Renal cortical epithelial cell (primary cell): Measurements from ENCODE around the gene ANGPT4. TPM values are rescaled to one million over a fixed set of nuclear protein-coding genes. Genes with fewer than 3 reads are reported as not detected.
A peak's percentile ranks its signal among the peaks of the same experiment; 100 is the strongest.

Experiments
- DNase-seq: peaks from one replicate; pipeline ENCODE4 v3.0.0-alpha.2; 2011; ENCODE audit warnings: low read depth
- total RNA-seq: library from RNA; depleted of rRNA; stranded (reverse); fragments of >200 nt; gene quantifications from 2 replicates; pipeline ENCODE4 v1.2.3, GENCODE V29; 2014

Gene ANGPT4, protein sequence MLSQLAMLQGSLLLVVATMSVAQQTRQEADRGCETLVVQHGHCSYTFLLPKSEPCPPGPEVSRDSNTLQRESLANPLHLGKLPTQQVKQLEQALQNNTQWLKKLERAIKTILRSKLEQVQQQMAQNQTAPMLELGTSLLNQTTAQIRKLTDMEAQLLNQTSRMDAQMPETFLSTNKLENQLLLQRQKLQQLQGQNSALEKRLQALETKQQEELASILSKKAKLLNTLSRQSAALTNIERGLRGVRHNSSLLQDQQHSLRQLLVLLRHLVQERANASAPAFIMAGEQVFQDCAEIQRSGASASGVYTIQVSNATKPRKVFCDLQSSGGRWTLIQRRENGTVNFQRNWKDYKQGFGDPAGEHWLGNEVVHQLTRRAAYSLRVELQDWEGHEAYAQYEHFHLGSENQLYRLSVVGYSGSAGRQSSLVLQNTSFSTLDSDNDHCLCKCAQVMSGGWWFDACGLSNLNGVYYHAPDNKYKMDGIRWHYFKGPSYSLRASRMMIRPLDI
- total RNA-seq: not detected in 2 replicates

DNA sequence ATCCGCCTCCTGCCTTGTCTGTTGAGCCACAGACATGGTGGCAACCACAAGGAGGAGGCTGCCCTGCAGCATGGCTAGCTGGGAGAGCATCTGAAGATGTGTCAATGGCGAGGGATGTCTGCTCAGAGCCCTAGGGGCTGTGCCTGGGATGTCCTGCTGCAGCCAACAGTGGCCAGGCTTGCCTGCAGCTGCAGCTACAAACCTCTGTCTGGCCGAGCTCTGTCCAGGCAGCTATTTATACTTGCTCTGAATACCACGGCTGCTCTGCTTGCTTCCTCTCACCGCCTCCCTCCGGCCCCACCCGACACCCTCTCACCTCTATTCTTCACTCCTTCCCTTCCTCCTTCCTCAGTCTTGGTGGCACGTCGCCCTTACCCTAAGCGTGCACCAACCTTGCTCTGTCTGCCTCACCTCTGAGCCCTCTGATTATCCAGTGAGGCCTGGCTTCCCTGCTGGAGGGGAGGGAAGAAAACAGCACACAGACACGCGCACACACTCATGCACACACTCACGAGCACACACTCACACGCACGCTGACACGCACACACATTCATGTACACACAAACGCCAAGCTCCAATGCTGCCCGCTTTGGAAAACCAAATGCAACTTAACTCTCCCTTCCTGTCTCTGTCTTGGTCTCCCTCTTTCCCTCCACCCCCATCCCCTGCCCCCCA is at the start of gene ANGPT4:
Gene ANGPT4, minus strand, starts transcription at position 210 of the 675 bp plus-strand sequence. Its CDS starts 120 bp downstream, at position 90.
- DNase-seq: no peak

DNA sequence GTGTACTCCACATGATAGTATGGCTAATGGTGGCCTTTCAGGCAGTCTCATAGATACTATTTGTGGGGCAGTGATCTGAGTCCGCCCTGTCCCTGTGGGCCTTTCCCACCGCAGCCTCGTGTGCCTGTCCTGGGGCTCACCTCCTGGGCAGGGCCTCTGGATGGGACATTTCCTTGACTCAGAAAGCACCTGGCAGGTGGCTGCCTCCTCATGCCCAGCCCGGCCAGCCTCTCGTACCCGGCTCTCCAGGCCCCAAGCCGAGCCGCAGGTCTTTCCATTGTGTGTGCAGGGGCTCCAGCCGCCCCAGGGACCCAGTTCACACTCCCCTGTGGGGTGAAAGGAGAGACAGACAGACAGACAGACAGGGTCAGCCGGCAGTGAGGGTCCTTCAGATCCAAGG is 47.7 kb upstream of the ANGPT4 start:
- DNase-seq: no peak

DNA sequence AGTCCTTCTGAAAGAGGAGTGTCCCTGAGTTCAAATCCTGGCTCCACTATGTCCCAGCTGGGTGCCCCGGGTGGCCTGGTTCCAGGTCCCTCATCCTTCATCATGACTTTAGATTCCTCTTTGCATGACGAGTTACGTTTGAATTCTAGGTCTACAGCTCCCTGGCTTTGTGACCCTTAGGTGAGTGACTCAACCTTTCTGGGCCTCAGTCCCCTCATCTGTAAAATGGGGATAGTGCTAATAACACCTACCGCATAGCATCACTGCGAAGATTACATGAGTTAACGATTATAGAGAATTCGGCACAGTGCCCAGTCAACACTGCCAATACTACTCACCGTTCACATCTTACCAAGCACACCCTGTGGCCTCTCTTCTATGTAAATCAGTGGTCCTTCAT is 46.5 kb upstream of the ANGPT4 start:
- DNase-seq: no peak

DNA sequence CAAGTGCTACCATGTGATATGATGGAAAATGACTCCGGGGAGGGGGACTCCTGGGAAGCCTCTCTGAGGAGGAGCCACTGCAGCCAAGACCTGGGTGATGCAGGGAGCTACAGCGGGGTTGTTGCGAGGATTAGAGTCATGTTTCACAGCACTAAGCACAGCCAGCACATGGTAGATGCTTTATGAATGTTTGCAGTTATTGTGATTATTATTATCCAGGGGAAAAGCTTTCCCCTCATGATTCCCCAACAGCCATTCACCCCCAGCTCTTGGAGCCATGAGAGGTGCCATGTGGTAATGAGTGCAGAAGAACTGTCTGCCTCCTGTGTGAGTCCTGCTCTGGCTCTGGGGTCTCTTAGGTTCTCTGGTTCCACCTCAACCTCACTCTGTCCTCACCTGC is 46.1 kb upstream of the ANGPT4 start:
- DNase-seq: no peak

DNA sequence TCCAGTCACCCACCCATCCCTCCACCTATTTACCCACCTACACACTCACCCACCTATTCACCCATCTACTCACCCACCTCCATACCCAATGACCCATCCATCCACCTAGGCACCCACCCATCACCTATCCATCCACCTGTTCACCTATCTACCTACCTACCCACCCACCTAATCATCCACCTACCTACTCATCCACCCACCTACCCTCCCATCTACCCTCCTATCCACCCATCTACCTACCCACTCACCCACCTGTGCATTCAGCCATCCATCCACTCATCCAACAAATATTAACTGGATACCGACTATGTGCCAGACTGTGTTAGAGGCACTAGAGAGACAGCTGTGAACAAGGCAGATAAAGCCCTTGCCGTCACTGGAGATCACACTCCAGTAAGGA is 45.6 kb upstream of the ANGPT4 start:
- no peak for DNase-seq

DNA sequence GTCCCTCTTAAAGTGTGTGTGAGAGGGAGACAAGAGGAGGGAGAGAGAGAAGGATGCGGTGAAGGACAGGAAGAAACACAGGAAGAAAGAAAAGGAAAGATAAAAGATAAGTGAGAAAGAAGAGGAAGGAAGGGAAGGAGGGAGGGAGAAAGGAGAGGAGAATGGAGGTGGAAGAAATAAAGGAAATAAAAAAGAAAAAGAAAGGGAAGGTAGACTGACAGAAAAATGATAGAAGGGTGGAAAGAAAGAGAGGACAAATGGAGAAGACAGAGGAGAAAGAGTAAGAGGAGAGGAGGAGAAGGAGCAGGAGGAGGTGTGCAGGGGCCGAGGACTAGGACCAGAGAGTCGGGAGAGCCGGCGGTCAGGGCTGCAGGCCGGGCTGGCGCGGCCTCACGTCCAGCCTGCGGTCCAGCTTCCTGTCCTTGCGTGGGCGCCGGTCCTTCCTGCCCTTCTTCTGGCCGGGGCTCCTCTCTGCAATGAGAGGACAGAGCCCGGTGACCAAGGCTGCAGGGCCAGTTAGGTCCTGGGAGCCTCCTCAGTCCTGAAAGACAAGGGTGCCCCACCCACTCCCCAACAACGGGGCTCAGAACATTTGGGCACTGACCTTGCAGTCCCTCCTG is 44.0 kb upstream of the ANGPT4 start:
- no peak for DNase-seq

DNA sequence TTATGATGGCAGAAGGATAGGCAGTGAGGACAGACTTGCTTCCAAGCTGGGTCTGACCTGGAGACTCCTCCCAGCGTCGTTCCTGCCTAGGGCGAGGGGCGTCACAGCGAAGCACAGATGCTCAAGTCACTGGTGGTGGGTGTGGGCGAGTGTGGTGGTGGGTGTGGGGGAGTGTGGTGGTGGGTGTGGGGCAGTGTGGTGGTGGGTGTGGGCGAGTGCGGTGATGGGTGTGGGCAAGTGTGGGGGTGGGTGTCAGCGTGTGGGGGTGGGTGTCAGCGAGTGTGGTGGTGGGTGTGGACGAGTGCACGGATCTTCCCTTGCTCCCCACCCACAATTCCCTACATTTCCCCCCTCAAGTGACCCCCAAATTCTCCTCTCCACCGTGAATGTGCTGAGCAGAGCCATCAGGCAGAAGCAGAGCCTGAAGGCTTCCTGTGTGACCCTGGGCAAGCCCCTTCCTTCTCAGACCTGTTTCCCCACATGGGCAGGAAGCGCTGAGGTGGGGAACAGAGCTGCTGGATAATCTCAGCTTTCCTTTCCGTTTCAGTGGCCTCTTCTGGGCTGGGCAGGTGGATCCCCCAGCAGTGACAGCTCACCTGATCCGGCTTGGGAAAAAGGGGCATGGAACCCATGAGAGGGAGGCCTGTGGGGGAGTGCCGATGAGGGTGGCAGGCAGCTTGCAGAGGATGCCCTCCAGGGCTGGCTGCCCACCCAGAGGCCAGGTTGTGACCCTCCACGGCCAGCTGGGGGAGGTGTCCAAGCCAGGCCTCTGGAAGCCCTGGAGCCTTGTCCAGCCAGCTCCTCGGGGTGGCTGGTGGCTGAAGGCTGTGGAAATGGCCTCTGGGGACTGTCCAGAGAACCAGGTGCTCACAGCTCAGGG is 43.0 kb upstream of the ANGPT4 start:
- no peak for DNase-seq

DNA sequence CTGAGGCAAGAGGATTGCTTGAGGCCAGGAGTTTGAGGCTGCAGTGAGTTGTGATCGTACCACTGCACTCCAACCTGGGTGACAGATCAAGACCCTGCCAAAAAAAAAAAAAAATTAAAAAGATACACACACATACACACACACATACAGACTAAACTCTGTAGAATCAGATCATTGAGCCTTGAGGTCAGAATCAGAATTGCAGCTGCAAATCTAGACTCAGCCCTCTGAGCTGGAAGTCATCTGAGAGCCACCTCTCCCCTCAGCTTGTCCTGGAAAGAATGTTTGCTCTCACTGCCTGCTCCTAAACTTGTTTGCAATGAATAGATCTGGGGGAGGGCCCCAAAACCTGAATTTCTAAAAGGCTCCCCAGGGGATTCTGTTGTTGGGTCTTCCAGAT is 41.4 kb upstream of the ANGPT4 start:
- no peak for DNase-seq

DNA sequence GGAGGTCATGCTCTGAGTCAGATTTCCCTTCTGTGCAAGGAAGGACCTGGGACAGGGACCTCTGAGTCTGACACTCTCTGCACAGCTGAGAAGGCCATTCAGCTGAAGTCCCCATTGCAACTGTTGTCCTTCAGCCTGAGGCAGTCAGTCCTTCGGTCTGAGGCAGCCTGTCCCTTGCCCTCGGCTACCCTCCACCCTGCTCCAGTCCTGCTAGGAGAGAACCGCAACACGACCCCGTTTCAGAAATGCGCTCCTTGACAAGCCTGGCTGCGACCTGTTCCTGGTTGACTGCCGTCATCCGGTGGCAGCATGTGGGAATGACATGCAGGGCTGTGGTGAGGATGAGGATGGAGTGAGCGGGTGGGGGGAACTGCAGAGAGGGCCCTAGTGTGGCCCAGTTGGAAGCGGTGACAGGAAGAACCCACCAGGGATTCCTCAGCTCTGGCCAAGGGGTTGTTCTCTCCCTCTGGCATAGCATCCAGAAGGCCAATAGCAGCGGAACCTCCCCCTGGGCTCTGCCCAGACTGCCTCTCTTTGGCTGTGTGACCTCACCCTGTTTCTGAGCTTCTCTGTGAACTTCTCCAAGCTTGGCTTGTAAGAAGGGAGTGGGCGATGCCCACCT is 40.3 kb upstream of the ANGPT4 start:
- peak; percentile 21 for DNase-seq

DNA sequence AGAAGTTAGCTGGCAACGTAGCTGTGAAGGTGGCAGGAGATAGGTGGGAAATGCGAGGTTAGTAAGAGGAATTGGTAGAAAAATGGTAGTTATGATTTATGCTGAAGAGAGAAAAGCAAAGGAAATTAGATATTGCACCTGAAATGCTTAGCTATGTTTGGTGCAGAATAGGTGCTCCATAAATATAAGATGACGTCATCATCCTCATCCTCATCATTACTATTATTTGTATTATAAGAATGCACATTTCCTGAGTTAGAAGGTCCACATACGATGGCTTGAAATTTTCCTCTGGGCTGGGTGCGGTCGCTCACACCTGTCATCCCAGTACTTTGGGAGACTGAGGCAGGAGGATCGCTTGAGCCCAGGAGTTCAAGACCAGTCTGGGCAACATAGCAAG is 39.5 kb upstream of the ANGPT4 start:
- no peak for DNase-seq

DNA sequence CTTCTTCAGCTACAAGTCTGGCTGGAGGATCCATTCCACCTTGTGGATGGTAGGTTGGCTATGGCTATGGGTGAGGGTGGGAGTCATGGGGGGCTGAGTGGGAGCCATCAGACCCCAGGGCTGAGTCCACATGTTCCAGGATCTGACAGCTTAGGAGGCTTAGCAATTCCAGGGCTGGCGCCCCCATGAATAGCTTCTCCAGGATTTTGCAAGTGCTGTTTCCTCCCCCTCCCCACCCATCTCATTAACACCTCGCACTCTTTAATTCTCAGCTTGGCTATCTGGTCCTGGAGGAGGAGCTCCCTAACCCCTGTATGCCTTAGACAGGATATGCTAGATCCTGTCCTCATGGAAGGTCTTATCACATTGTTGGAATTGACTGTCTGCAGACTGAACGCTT is 39.0 kb upstream of the ANGPT4 start:
- no peak for DNase-seq

DNA sequence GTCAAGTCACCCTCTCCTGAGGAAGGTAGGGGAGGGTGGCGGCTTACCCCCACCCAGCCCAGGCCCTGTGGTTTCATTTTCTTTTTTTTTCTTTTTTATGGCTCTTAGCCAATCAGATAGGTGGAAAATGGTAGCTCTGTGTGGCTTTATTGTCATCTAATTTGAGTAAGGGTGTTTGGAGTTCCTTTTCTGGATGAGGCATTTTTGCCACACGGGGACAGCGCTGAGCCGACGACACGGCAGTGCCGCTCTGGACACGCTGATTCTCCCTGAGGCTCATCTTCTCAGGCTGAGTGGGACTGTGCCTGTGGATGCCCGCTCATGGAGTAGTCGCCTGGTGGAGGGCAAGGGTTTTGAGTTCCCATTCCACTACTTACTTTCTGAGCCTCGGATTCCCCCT is 37.6 kb upstream of the ANGPT4 start:
- no peak for DNase-seq

DNA sequence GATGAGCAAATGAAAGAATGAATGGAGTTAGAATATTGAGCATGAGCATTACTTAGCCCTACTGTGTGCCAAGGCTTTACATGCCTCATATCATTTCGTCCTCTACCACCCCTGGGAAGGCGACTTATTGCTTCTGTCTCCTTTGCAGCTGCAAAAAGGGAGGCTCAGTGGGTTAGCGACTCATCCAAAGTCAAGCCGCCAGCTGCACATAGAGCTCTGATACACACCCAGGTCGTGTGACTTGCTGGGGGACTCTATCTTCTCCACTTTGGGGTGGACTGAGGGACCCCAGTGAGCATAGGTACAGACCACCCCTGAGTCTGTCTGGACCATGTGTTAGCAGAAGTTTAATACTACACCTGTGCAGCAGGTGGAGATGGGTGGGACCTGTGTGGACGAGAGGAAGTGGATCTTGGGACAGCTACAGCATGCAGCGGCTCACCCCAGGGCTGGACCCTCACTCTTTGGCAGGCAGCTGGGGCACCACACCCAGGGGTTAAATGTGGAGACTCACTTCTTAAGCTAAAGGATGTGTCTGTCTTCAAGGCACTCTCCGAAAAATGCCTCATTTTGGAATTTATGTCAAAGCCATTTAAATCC is 36.2 kb upstream of the ANGPT4 start:
- DNase-seq: no peak

DNA sequence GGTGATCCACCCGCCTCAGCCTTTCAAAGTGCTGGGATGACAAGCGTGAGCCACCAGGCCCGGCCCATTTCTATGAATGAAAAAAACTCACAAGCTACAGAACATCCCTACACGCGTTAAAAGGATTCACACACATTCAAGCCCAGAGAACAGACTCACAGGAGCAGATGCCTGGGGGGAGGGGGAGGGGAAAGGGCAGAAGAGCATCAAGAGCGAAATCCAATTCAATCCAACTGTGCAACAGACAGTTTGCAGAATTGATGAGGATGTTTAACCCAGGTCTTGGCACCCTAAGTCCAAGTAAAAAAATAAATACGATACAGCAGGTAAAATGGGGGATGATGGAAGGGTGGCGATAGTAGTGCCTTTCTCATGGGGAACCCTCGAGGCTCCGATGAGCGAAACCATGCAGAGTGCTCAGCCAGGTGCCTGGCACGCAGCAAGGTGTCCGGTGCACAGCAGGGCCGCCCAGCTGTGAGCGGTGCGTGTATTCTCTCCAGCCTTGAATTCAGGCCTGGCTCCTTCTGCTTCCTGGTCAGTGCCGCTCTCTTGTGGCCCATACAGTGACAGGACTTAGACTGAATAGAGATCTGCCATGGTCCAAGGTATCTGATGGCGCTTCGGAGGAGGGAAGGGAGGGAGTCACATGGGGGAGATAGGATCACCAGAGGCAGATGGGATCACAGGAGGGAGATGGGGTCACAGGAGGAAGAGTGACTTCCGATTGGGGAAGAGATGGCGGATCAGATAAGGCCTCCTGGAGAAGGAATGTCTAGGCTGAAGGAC is 35.4 kb upstream of the ANGPT4 start:
- no peak for DNase-seq

DNA sequence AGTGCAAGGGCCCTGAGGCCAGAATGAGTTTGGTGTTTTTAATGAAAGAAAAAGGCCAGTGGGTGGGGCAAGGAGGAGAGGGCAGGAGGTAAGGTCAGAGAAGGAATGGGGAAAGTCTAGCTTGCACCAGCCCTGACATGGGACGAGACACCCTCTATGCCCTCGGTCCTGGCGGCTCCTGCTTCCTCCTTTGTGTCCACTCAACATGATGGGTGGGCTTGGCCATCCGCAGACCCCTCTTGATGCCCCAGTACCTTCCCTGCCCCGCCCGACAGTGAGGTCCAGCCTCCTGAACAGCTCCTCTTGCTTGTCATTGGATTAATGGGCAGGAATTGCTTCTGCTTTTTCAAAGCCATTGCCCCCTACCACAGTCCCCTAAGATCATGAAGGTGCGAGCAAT is 33.6 kb upstream of the ANGPT4 start:
- DNase-seq: no peak

DNA sequence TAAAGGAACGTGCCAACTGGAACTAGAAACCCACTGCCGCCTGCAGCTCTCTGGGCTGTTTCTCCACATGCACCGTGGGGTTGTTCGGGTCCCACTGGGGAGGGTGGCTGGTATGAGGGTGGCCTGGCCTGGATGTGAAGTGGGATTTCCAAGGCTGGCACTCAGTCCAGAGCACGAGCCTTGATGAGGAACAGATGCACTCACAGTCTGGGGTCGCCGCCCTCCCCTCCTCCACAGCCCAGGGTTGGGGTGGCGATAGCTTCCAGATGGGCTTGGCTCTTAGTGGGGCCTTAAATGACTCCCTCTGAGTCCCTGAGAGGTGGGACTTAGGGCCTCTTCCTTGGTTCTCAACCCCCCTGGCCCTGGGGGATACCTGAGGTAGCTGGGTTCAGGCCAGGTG is 30.7 kb upstream of the ANGPT4 start:
- DNase-seq: no peak

DNA sequence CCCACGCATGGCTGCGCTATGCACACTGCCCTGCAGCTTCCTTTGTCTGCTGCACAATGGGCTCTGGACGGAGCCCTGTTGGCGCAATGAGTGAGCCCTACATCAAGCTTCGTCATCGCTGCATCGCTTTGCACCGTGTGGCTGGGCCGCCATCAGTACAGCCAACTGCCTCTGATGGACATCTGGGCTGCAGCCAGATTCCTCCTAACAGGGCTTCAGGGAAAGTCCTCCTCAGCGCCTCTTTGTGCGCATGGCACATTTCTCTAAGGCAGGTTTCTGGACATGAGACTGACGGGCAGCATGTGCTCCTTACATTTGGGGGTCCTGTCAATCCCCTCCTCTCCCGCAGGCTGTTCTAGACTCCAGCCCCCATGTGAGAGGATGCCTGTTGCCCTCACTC is 29.7 kb upstream of the ANGPT4 start:
- DNase-seq: no peak

DNA sequence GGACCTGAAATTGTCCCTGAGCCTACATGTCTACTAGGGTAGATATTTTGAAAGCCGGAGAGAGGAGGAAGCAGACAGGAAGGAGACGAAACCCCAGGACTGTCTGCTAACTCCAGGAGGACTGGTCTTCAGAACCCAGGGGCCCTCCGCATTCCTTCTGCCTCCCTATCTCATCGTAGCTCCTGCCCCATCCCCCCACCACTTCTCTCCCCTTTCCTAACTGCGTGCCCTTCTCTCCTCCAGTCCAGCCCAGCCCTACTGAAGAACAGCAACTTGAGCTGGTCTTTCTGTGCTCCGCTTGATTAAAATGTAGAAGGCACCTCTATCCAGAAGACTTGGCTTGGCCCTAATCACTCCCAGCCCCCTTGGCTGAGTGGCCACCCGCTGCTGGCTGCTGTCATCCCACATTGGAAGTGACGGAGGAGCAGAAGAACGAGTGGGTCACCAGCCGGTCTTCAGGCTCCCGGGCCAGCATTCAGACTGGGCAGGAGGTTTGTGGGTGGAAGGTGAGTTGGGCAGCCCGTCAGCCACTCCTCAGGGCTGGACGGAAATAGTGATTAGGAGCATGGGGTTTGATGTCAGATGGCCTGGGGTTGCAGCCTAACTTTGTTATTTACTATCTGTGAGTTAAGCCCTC is 28.8 kb upstream of the ANGPT4 start:
- no peak for DNase-seq

DNA sequence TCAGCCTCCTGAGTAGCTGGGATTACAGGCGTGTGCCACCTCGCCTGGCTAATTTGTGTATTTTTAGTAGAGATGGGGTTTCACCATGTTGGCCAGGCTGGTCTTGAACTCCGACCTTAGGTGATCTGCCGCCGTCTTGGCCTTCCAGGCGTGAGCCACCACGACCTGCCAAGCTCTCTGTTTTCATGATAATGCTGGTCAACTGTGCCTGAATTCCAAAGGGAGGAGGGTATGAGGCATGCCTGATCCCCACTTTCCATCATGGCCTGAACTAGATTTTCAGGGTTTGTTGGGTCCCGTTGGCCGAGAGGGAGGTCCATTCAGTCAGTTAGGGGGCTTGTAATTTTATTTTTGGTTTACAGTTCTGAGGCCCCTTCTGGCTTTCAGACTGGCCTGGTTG is 28.0 kb upstream of the ANGPT4 start:
- DNase-seq: no peak

DNA sequence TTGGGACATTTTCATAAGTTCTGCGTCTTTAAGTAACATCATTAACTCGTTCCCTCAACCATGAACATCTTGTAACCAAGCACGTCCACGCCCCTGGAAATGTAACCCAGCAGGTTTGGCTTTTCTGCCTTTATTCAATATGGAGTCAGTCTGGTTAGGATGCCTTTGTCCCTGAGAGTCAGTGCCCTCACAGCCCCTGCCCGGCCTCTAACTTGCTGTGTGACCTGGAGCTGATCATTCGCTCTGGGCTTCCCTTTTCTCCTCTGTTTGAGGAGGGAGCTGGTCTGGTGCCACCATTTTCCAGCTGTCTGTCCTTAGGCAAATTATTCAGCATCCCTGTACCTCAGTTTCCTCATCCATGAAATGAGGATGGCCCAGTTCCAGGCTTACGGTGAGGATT is 26.5 kb upstream of the ANGPT4 start:
- no peak for DNase-seq
